Activated gamma-delta T cell (primary cell): ENCODE data around the gene LIMS1.
"Not testable (repeated sequence)": the region's sequence is repeated elsewhere in the genome, so short reads cannot be mapped to it uniquely, and the experiment has no call there.

Experiments used
- DNase-seq: peaks from one replicate; lab custom pipeline; 2025; lab: John Stamatoyannopoulos, UW

The LIMS1 gene

DNA sequence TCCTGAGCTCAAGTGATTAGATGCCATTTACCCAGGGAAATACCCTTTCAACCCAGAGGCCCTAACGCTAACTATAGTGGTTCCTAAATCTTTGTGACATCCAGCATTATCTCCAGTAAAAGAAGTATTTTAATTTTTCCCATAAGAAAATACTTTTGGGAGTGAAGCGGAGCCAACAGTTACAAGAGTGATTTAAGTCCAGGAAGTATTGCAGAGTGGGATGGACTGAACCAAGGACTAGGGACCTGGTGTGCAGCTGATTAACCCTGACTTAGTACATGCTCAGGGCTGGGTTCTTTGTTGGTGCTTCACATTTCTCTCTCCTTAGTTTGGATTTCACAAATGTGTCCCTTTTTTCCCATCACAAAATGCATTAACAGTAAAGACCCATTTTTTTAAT lies 129.1 kb downstream of the LIMS1 start:
- DNase-seq = not testable (repeated sequence)

GRCh38 chr2:108664089-108664488 lies 129.8 kb downstream of the LIMS1 start:
- DNase-seq = not testable (repeated sequence)

DNA sequence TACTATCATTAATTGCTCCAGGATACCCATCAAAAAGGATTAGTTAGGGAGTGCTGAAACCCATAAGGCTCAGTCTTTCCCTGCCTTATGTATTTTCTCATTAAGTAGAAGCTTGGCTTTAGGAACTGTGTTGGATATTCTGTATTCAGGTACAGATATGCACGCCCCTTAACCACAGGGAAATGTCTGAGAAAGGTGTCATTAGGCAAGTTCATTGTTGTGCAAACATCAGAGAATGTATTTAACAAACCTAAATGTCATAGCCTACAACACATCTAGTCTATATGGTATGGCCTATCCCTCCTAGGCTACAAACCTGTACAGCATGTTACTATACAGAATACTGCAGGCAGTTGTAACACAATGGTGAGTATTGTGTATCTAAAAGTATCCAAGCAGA lies 130.7 kb downstream of the LIMS1 start:
- not testable (repeated sequence) for DNase-seq

- not testable (repeated sequence) for DNase-seq
These were observed 131.7 kb downstream of the LIMS1 start for GRCh38 chr2:108665975-108666374.

DNA sequence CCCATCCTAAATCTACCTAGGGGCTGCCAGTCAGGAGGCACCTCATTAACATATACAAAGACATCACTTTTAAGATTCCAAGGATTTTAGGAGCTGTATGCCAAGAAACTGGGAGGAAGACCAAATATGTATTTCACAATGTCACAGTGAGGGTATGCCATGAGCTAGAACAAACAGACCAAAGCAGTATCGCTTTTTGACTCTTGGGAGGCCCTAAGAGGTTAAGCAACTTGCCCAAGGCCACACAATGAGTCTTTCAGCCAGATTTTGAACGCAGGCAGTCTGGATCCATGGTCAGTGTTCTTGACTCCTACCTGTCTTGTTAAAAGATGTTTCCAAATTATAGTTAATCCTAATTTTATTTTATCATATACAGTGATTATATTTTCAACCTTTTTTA lies 132.9 kb downstream of the LIMS1 start:
- DNase-seq = not testable (repeated sequence)

DNA sequence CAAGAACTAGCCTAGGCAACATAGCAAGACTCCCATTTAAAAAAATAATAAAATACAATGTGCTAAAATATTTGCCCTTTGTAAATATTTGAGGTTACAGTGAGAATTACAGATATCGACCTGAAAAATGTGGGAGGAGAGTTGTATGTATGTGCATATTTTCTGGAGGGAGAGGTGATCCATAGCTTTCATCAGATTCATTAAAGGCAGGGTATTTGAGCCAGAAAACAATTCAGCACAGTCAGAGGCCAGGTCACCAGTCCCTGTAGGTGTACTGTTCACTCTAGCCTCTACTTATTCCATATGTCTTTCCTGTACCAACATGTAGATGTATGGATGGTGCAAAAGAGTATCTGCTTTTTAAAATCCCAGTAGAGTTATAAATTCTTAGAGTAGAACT lies 136.0 kb downstream of the LIMS1 start:
- DNase-seq = not testable (repeated sequence)

GRCh38 chr2:108672200-108672805 lies 138.0 kb downstream of the LIMS1 start:
- DNase-seq = not testable (repeated sequence)

DNA sequence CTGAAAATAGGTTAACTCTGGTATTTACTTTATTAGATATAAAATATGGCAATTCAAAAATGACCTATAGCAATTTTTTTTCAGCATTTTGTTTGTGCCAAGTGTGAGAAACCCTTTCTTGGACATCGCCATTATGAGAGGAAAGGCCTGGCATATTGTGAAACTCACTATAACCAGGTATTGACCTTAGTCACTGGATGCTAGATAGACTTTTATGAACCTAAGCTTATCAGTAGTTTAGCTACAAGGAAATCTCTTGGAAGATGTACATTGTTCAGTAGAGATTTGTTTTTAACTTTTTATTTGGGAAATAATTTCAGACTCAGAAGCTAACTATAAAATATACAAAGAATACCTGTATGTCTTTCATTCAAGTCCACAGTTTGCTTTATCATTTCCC lies 142.3 kb downstream of the LIMS1 start:
- DNase-seq = not testable (repeated sequence)

GRCh38 chr2:108677239-108677744 lies 143.0 kb downstream of the LIMS1 start:
- DNase-seq = not testable (repeated sequence)

- DNase-seq = not testable (repeated sequence)
These were observed 144.0 kb downstream of the LIMS1 start for GRCh38 chr2:108678198-108678651.

- DNase-seq = not testable (repeated sequence)
These were observed 146.5 kb downstream of the LIMS1 start for GRCh38 chr2:108680805-108681204.

- DNase-seq = not testable (repeated sequence)
These were observed 154.8 kb downstream of the LIMS1 start for GRCh38 chr2:108688818-108689756.

DNA sequence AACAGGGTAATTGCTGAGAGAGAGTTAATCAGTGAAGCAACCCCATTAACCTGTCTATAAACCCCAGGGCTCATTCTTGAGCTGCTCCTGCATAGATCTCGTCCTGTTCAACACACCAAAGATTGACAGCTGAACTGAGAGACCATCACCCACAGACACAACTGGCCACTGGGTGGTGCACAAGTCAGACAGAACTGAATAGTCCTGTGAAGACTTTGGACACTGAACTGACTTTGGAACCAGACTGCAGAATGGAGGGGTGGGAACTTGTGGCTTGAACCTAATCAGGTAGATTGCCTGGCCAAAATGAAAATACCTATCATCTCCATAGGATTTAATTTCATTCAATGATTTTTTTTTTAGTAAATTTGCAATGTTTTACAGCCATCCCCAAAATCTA lies 155.7 kb downstream of the LIMS1 start:
- not testable (repeated sequence) for DNase-seq

DNA sequence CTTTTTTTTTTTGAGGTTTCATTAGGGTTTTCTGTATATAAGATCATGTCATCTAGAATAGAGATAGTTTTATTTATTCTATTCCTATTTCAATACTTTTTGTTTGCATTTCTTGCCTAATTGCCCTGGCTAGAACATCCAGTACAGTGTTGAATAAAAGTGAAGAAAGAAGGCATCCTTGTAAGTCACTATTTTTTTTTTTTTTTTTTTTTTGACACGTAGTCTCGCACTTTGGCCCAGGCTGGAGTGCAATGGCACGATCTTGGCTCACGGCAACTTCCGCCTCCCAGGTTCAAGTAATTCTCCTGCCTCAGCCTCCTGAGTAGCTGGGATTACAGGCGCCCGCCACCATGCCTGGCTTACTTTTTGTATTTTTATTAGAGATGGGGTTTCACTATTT lies 157.2 kb downstream of the LIMS1 start:
- no peak for DNase-seq

DNA sequence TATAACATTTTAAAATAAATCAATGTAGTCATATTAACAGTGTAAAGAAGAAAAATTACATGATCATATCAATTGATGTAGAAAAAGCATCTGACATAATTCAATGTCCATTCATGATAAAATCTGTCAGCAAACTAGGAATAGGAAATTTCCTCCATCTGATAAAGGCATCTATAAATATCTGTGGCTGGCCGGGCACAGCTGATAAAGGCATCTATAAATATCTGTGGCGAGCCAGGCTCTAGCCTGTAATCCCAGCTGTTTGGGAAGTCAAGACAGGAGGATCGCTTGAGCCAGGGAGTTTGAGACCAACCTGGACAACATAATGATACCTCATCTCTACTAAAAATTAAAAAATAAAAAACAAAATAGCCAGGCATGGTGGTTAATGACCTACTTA lies 166.9 kb downstream of the LIMS1 start:
- no peak for DNase-seq

DNA sequence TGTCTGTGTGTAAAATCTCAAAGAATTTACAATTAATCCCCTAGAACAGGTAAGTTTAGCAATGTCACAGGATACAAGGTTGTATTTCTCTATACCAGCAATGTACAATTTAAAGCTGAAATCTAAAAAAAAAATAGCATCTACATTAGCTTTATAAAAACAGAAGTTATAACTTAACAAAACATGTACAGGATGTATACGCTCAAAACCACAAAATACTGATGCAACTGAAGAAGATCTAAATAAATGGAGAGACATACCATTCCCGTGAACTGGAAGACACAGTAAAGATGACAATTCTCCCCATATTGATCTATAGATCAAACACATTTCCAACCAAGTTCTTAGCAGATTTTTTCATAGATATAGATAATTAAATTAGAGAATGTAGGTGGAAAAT lies 167.5 kb downstream of the LIMS1 start:
- DNase-seq = no peak

- DNase-seq = no peak
These were observed 170.6 kb downstream of the LIMS1 start for GRCh38 chr2:108704871-108705270.

- DNase-seq = no peak
These were observed 173.0 kb downstream of the LIMS1 start for GRCh38 chr2:108707300-108707699.

DNA sequence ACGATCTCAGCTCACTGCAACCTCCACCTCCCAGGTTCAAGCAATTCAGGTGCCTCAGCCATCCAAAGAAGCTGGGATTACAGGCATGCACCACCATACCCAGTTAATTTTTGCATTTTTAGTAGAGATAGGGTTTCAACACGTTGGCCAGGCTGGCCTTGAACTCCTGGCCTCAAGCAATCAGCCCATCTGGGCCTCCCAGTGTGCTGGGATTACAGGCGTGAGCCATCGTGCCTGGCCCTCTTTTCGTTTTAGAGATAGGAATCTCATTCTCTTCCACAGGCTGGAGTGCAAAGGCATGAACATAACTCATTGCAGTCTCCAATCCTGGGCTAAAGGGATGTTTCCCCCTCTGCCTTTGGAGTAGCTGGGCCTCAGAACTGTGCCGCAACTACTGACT lies 182.7 kb downstream of the LIMS1 start:
- DNase-seq = not testable (repeated sequence)

- DNase-seq = peak; percentile 92
These were observed 185.1 kb downstream of the LIMS1 start, which contains the start of gene RANBP2 for GRCh38 chr2:108719149-108720044. Gene RANBP2 (plus strand): TSS chr2:108719482. CDS start chr2:108719607, 125 bp downstream.

DNA sequence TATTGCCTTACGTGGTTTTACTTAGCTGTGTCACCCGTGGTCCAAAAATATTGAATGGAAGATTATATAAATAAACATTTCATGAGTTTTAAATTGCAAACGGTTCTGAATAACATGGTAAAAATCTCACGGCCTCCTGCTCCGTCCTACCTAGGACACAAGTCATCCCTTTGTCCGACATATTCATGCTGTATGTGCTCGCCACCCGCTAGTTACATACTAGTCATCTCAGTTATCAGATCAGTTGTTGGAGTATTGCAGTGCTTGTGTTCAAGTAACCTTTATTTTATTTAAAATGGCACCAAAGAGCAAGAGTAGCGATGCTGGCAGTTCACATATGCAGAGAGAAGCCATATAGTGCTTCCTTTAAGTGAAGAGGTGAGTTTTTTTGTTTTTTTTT lies 191.8 kb downstream of the LIMS1 start:
- DNase-seq = not testable (repeated sequence)

GRCh38 chr2:108734656-108735055 lies 200.4 kb downstream of the LIMS1 start:
- not testable (repeated sequence) for DNase-seq
